Lung (tissue), 12 donors: ENCODE data around the gene MRM2. TPM values are rescaled to one million over a fixed set of nuclear protein-coding genes. Genes with fewer than 3 reads are reported as not detected.

Source experiments
- ATAC-seq: fragments of 200-7000 bp; cut with Tn5 transposase; one replicate; pipeline ENCODE4 v1.9.1; 2020; ENCODE audit warnings: moderate number of reproducible peaks; ENCODE audit not compliant: insufficient read depth, low FRiP score
- DNase-seq, 3 donors: peaks; one replicate each; pipeline ENCODE4 v3.0.0-alpha.2; 2013 to 2017
- H3K27ac ChIP-seq, 2 donors: one replicate each; pipeline ENCODE4 v1.5.1; 2013; ENCODE audit warnings: mild to moderate bottlenecking in 2 of 2, moderate library complexity in 2 of 2, control low read depth in 1 of 2, inconsistent platforms in 1 of 2, low read depth in 1 of 2, low read length in 1 of 2
- H3K27me3 ChIP-seq, 3 donors: one replicate each; pipeline ENCODE4 v1.5.1; 2013; ENCODE audit warnings: low read length in 2 of 3; ENCODE audit not compliant: control insufficient read depth in 3 of 3, insufficient read depth in 3 of 3
- H3K36me3 ChIP-seq, 4 donors: one replicate each; pipeline ENCODE4 v1.5.1; 2013; ENCODE audit warnings: low read length in 4 of 4, mild to moderate bottlenecking in 1 of 4, moderate library complexity in 1 of 4; ENCODE audit not compliant: control insufficient read depth in 4 of 4, insufficient read depth in 4 of 4
- H3K4me1 ChIP-seq, 5 donors: one replicate each; pipeline ENCODE4 v1.5.1; 2013; ENCODE audit warnings: low read length in 5 of 5, mild to moderate bottlenecking in 2 of 5, moderate library complexity in 1 of 5; ENCODE audit not compliant: control insufficient read depth in 5 of 5, insufficient read depth in 5 of 5
- H3K4me3 ChIP-seq: one replicate; pipeline ENCODE4 v1.5.1; 2013; ENCODE audit warnings: mild to moderate bottlenecking, control low read depth, moderate library complexity
- H3K9ac ChIP-seq, 2 donors: one replicate each; pipeline ENCODE4 v1.5.1; 2013; ENCODE audit warnings: low read length in 2 of 2, control low read depth in 1 of 2; ENCODE audit not compliant: insufficient read depth in 1 of 2
- H3K9me3 ChIP-seq, 4 donors: one replicate each; pipeline ENCODE4 v1.5.1; 2013; ENCODE audit warnings: low read length in 3 of 4, mild to moderate bottlenecking in 1 of 4, moderate library complexity in 1 of 4; ENCODE audit not compliant: control insufficient read depth in 4 of 4, insufficient read depth in 3 of 4
- CTCF ChIP-seq: IDR thresholded peaks from 2 replicates; pipeline ENCODE4 v1.5.1; 2012; ENCODE audit warnings: mild to moderate bottlenecking; ENCODE audit errors: control extremely low read depth, extremely low read depth
- WGBS, 2 donors: extraction: QIAGEN DNeasy Blood & Tissue Kit; methylation state at CpG; one replicate each; pipeline ENCODE4 v1.1.7; 2013; 5-methylcytosine and 5-hydroxymethylcytosine counted together
- polyA plus RNA-seq, 2 donors: library from polyadenylated mRNA; stranded (reverse); fragments of 200-250 nt; gene quantifications; one replicate each; pipeline ENCODE4 v1.2.1, GENCODE V29; 2013
- total RNA-seq, 2 donors: library from RNA; depleted of rRNA in 1 of 2; stranded (reverse); fragments of >200 nt in 1 of 2; gene quantifications; one replicate each; pipeline ENCODE4 v1.2.1, GENCODE V29; 2014 to 2021
- donor health status: control.
- donor health status: control.
- donor health status: Bipolar disorder and iron deficiency.
- donor health status: healthy.
- donor health status: DM: yes; HTN: yes; CAD: no.

The MRM2 gene
- total and polyA plus RNA-seq, 4 donors = 18.7 to 25.5 (median 23.1) TPM

GRCh38 chr7:2249744-2250323 is 7.8 kb upstream of the MRM2 start:
- H3K4me3 ChIP-seq = no peak overlapping the region
- ATAC-seq (no peak), DNase-seq (no peak)
- 85 to 90% methylated on average over 27 of the region's 27 CpGs for WGBS, 2 donors
- H3K9me3 ChIP-seq = no peaks in the 10 kb centered on the region
- H3K36me3 ChIP-seq = peaks cover 0 to 15% (median 1%) of the 10 kb centered on the region in 4 donors
- peaks cover 0 to 7% (median 0%) of the 10 kb centered on the region in 5 donors for H3K4me1 ChIP-seq
- no peak for TF ChIP-seq CTCF
- H3K9ac ChIP-seq = no peak overlapping the region
- no peak overlapping the region for H3K27ac ChIP-seq
- H3K27me3 ChIP-seq = no peaks in the 10 kb centered on the region

DNA sequence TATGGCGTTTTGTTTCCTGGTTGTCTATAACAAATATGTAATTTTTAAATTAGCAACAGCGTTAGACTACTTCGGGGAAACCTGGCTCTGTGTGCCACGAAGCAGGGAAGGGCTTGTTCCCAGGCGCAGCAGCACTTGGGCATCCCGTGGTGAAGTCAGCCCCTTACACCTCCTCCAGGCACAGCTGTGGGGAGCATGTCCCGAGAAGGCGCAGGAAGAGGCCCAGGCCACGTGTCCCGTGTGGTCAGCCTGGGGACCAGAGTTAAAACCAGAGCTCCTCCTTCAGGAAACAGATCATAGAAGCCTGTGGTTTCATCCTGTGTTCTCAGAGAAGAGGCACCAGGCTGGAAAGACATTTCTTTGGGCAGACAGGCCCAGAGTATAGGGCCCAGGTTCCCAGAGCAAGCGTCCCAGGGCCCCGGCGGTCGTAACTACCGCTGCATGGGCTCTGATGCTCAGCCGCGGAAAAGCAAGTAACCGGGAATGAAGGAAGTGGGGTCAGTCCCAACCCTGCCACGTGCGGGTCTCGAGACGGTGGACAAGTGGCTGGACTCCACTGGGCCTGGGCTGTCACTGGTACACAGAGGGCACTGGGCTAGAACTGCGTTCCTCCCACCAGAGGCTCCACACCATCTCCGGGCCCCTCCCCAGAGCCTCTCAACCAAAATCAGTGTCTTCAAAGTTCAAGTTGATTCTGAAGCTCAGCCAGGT is 7.1 kb upstream of the MRM2 start:
- H3K27ac ChIP-seq = no peak overlapping the region
- DNase-seq = peak in 2 of 3 donors; percentile 23 to 40
- H3K27me3 ChIP-seq = no peaks in the 10 kb centered on the region
- peaks cover 0 to 7% (median 0%) of the 10 kb centered on the region in 5 donors for H3K4me1 ChIP-seq
- ATAC-seq = peak; percentile 56
- H3K9ac ChIP-seq = peak overlapping the region in 1 of 2 donors; percentile 55
- no peak overlapping the region for H3K4me3 ChIP-seq
- WGBS, 2 donors = 23 to 46% methylated on average over 24 of the region's 24 CpGs
- H3K36me3 ChIP-seq = peaks cover 0 to 9% (median 2%) of the 10 kb centered on the region in 4 donors
- TF ChIP-seq CTCF = no peak
- H3K9me3 ChIP-seq = no peaks in the 10 kb centered on the region

DNA sequence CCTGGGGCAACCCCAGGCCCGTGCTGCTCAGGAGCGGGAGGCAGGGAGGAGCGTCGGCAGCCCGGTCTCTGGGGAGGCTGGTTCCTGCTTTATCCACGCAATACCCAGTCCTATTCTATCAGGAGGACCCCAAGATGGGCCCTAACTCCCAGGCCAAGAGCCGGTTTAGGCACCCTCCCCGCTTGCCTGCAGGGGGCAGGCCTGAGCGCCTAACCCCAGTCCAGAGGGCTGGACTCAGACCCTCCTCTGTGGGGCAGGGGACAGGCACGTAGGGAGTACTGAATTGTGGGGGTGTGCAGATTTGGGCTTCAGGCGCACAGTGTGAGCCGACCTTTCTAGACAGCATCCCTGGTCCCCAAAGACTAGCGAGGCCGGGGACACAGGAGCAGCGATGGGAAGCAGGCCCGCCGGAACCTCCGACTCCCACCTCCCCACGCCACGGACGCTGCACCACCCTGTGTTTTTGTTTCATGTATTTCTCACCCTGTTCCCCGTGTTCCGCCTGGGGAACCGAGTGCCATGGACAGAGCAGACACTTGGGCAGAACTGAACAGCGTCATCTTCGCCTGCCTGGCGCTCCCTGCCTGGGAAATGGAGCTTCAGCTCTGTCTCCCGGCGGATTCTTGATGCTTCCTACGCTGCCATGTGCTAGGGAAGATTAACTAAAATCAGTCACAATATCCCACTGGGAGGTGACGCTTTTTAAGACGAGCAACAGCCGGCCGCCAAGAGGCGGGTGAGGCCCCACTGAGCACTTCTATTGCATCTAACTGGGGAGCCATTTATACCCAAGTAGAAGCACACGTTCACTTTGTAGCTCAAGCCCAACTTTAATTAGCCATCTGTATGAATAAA is 5.4 kb upstream of the MRM2 start:
- H3K4me1 ChIP-seq = peaks cover 0 to 14% (median 0%) of the 10 kb centered on the region in 5 donors
- DNase-seq (peak in 1 of 3 donors; percentile 39), ATAC-seq (no peak)
- no peaks in the 10 kb centered on the region for H3K9me3 ChIP-seq
- peaks cover 0 to 5% (median 0%) of the 10 kb centered on the region in 4 donors for H3K36me3 ChIP-seq
- H3K27ac ChIP-seq = no peak overlapping the region
- H3K9ac ChIP-seq = no peak overlapping the region
- no peak overlapping the region for H3K4me3 ChIP-seq
- TF ChIP-seq CTCF = no peak
- no peaks in the 10 kb centered on the region for H3K27me3 ChIP-seq
- 80 to 85% methylated on average over 36 of the region's 36 CpGs for WGBS, 2 donors
